Measurements from ENCODE around the gene ARID1B. TPM values are rescaled to one million over a fixed set of nuclear protein-coding genes. Genes with fewer than 3 reads are reported as not detected.

The ARID1B gene
- total and polyA plus RNA-seq, 9 of the 15 experiments (the other 6 are each of a cell fraction or from before 2014, with no cell fraction given), result 12.5 to 50.5 (median 25.8) TPM

- TF ChIP-seq, protein P1, sequence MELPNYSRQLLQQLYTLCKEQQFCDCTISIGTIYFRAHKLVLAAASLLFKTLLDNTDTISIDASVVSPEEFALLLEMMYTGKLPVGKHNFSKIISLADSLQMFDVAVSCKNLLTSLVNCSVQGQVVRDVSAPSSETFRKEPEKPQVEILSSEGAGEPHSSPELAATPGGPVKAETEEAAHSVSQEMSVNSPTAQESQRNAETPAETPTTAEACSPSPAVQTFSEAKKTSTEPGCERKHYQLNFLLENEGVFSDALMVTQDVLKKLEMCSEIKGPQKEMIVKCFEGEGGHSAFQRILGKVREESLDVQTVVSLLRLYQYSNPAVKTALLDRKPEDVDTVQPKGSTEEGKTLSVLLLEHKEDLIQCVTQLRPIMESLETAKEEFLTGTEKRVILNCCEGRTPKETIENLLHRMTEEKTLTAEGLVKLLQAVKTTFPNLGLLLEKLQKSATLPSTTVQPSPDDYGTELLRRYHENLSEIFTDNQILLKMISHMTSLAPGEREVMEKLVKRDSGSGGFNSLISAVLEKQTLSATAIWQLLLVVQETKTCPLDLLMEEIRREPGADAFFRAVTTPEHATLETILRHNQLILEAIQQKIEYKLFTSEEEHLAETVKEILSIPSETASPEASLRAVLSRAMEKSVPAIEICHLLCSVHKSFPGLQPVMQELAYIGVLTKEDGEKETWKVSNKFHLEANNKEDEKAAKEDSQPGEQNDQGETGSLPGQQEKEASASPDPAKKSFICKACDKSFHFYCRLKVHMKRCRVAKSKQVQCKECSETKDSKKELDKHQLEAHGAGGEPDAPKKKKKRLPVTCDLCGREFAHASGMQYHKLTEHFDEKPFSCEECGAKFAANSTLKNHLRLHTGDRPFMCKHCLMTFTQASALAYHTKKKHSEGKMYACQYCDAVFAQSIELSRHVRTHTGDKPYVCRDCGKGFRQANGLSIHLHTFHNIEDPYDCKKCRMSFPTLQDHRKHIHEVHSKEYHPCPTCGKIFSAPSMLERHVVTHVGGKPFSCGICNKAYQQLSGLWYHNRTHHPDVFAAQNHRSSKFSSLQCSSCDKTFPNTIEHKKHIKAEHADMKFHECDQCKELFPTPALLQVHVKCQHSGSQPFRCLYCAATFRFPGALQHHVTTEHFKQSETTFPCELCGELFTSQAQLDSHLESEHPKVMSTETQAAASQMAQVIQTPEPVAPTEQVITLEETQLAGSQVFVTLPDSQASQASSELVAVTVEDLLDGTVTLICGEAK (IDR thresholded peaks at IDR 0.05), result peak; percentile 70
- TF ChIP-seq, protein P1 (CRISPR knock-in tag; IDR thresholded peaks at IDR 0.05), result no peak
- no peak for TF ChIP-seq BRF2 (IDR thresholded peaks at IDR 0.05; ENCODE audit: borderline replicate concordance, insufficient read depth, insufficient read length)
- TF ChIP-seq RBM15 (IDR thresholded peaks at IDR 0.05; ENCODE audit: insufficient read depth, low read length), result no peak
- TF ChIP-seq ZNF431 (CRISPR knock-in tag; IDR thresholded peaks at IDR 0.05), result peak; percentile 43
- TF ChIP-seq CBFB (CRISPR knock-in tag; IDR thresholded peaks at IDR 0.05), result no peak; the same call in 1 of the 2 replicates
- TF ChIP-seq MAFF (IDR thresholded peaks at IDR 0.05; ENCODE audit: low read length), result peak; percentile 54; the same call in 1 of the 2 replicates
- TF ChIP-seq MYC (IDR thresholded peaks at IDR 0.05; ENCODE audit: low read depth, low read length), result peak; percentile 87
- TF ChIP-seq MYC (CRISPR knock-in tag; IDR thresholded peaks at IDR 0.05; ENCODE audit: borderline replicate concordance, low read depth), result peak; percentile 79; the same call in 1 of the 2 replicates
- no peak for TF ChIP-seq ZNF24 (IDR thresholded peaks at IDR 0.05)
- peak; percentile 5; the same call in 1 of the 2 replicates for TF ChIP-seq TCF3 (CRISPR knock-in tag; IDR thresholded peaks at IDR 0.05)
- TF ChIP-seq NBN (IDR thresholded peaks at IDR 0.05; ENCODE audit: low read depth), result peak; percentile 9
- TF ChIP-seq, protein P2, sequence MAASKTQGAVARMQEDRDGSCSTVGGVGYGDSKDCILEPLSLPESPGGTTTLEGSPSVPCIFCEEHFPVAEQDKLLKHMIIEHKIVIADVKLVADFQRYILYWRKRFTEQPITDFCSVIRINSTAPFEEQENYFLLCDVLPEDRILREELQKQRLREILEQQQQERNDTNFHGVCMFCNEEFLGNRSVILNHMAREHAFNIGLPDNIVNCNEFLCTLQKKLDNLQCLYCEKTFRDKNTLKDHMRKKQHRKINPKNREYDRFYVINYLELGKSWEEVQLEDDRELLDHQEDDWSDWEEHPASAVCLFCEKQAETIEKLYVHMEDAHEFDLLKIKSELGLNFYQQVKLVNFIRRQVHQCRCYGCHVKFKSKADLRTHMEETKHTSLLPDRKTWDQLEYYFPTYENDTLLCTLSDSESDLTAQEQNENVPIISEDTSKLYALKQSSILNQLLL (CRISPR knock-in tag; IDR thresholded peaks at IDR 0.05; ENCODE audit: borderline replicate concordance), result no peak
- TF ChIP-seq BCOR (IDR thresholded peaks at IDR 0.05), result no peak; the same call in 1 of the 2 replicates
- TF ChIP-seq RBM39 (optimal IDR thresholded peaks at IDR 0.05; ENCODE audit: low read depth, low read length), result no peak
- TF ChIP-seq, protein P3, sequence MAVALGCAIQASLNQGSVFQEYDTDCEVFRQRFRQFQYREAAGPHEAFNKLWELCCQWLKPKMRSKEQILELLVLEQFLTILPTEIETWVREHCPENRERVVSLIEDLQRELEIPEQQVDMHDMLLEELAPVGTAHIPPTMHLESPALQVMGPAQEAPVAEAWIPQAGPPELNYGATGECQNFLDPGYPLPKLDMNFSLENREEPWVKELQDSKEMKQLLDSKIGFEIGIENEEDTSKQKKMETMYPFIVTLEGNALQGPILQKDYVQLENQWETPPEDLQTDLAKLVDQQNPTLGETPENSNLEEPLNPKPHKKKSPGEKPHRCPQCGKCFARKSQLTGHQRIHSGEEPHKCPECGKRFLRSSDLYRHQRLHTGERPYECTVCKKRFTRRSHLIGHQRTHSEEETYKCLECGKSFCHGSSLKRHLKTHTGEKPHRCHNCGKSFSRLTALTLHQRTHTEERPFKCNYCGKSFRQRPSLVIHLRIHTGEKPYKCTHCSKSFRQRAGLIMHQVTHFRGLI (CRISPR knock-in tag; IDR thresholded peaks at IDR 0.05), result no peak
Observed at GRCh38 chr6:157021344-157021992, 244.3 kb downstream of the ARID1B start (continued).
